ENCODE measurements around the gene SH3D19. TPM values are rescaled to one million over a fixed set of nuclear protein-coding genes. Genes with fewer than 3 reads are reported as not detected.
"Not testable (repeated sequence)": the region's sequence is repeated elsewhere in the genome, so short reads cannot be mapped to it uniquely, and the experiment has no call there.

SH3D19 gene
- total and polyA plus RNA-seq, 7 donors, result 31.4 to 195 (median 105) TPM

DNA sequence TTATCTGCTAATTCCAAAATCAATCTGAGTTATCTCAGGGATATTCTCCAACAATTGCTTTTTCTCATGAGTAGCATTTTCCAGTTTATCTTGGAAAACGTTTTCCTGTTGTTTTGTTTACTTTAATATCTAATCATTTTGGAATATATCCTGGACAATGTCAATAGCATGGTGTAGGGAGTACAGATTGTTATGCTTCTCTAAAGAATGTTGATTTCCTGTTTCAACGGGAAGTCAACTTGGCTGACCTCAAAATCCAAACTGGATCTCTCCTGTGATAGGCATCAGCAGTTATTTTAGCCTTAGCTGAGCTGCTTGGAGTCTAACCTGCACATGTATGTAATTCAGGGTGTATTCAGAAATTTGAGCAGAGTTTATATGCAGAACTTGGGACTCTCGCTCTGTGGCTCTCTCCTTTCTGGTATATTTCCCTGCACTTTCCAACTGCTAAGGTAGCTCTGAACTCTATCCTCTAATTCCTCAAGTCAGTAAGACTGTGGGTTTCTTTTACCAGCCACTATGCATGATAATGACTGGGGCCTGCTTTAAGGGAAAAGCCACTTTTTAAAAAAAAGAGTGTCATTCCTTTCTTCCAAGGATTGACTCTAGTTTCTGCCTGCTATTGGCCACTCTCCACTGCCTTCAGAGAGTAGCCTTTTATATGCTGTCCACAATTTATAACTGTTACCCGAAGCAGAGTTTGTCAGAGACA is 40.7 kb downstream of the SH3D19 start:
- Histone ChIP-seq H3K27me3 (no peaks in the 10 kb centered on the region), H3K27ac (no peak overlapping the region), H3K4me3 (no peak overlapping the region), H3K36me3 (no peaks in the 10 kb centered on the region), H3K9me3 (no peaks in the 10 kb centered on the region), H3K4me1 (peaks cover 0 to 21% (median 8%) of the 10 kb centered on the region in 4 donors)
- TF ChIP-seq EP300 (IDR thresholded peaks at IDR 0.05) (no peak), POLR2AphosphoS5 (IDR thresholded peaks at IDR 0.05) (no peak), CTCF (IDR thresholded peaks at IDR 0.05) (no peak), POLR2A (IDR thresholded peaks at IDR 0.05) (no peak)
- 54 to 55% methylated on average over 4 of the region's 4 CpGs for WGBS, 2 donors
- intact Hi-C loops (cut with DNase I), result no loop called here
- DNase-seq, result no peak

DNA sequence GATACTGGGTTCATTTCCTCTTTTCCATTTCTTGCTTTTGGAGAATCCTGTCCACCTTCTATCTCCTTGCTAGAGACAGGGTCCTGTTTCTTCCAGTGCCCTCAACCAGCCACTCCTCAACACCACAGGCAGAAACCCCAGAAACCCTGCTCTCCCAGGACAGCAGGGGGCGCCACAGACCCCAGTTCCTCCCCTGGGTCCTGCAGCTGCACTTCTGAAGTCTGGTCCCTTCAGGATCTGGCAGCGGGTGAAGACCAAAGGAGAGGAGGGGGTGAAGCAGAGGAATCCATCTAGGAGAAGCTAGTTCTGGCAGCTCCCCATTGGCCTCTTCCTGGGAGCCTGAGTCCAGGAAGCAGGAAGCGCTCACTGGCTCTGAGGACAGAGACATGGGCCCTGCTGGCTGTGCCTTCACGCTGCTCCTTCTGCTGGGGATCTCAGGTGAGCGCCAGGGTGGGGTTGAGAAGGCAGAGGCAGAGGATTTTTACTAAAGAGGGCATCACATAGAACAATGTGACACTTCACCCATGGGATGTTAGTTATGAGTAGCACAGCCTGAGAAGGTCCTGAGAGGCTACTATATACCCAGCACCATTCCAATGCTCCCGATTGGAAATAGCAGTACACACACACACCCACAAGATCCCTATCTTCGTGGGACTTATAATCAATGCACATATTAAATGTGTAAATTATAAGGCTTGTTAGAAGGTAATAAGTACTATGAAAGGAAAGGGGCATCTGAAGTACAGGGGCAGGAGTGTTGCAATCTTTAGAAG is 48.4 kb downstream of the SH3D19 start, which contains the start of gene PRSS48:
TSS of gene PRSS48 (plus strand) at position 375 of the 776 bp plus-strand sequence. CDS start at position 387, 12 bp downstream.
- TF ChIP-seq POLR2AphosphoS5 (IDR thresholded peaks at IDR 0.05), result no peak
- TF ChIP-seq CTCF (IDR thresholded peaks at IDR 0.05), result peak in 3 of 4 experiments; percentile 39 to 55 (median 41)
- no peak within 1 kb of the TSS for H3K27ac ChIP-seq
- no peak within 1 kb of the TSS for H3K4me3 ChIP-seq
- intact Hi-C loops (cut with DNase I), result loop anchor here (2.0 kb wide), 1 partner anchor 86 kb away; no protein-coding TSS in a partner anchor
- WGBS, 2 donors, result 48 to 69% methylated on average over 7 of the region's 7 CpGs
- peak; percentile 67 for DNase-seq
- no peaks in the 10 kb centered on the region for H3K36me3 ChIP-seq
- no peaks in the 10 kb centered on the region for H3K27me3 ChIP-seq
- H3K4me1 ChIP-seq, result peaks cover 0 to 38% (median 13%) of the 10 kb centered on the region in 4 donors
- no peaks in the 10 kb centered on the region for H3K9me3 ChIP-seq

DNA sequence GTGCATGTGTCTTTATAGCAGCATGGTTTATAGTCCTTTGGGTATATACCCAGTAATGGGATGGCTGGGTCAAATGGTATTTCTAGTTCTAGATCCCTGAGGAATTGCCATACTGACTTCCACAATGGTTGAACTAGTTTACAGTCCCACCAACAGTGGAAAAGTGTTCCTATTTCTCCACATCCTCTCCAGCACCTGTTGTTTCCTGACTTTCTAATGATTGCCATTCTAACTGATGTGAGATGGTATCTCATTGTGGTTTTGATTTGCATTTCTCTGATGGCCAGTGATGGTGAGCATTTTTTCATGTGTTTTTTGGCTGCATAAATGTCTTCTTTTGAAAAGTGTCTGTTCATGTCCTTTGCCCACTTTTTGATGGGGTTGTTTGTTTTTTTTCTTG is 56.5 kb downstream of the SH3D19 start:
- DNase-seq; H3K4me3 ChIP-seq; H3K27me3 ChIP-seq; H3K36me3 ChIP-seq; H3K27ac ChIP-seq; H3K9me3 ChIP-seq; intact Hi-C loops (cut with DNase I): not testable (repeated sequence)
- H3K4me1 ChIP-seq, result peaks cover 0 to 28% (median 9%) of the 10 kb centered on the region in 4 donors

DNA sequence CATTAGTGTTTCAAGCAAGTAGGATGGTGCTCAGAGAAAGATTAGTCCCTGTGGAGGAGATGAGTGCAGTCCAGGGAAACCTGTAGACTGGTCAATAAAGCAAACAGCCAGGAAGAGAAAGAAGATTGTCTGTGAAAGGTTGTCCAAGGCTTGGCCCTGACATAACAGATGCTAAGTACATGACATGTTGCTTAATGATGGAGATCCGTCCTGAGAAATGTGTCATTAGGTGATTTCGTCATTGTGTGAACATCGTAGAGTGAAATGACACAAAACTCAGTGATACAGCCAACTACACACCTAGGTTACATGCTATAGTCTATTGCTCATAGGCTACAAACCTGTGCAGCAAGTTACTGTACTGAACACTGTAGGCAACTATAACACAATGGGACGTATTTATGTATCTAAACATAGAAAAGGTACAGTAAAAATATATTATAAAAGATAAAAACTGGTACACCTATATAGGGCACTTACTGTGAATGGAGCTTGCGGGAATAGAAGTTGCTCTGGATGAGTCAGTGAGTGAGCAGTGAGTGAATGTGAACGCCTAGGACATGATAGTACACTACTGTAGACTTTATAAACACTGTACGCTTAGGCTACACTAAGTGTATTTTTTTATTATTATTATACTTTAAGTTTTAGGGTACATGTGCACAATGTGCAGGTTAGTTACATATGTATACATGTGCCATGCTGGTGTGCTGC is 57.4 kb downstream of the SH3D19 start:
- no peak overlapping the region for H3K27ac ChIP-seq
- 78 to 86% methylated on average over 7 of the region's 7 CpGs for WGBS, 2 donors
- H3K4me1 ChIP-seq, result peaks cover 0 to 31% (median 16%) of the 10 kb centered on the region in 4 donors
- H3K27me3 ChIP-seq, result no peaks in the 10 kb centered on the region
- intact Hi-C loops (cut with DNase I), result no loop called here
- H3K36me3 ChIP-seq, result no peaks in the 10 kb centered on the region
- no peak overlapping the region for H3K4me3 ChIP-seq
- no peak for DNase-seq
- H3K9me3 ChIP-seq, result no peaks in the 10 kb centered on the region
- TF ChIP-seq POLR2A (IDR thresholded peaks at IDR 0.05) (no peak), POLR2AphosphoS5 (IDR thresholded peaks at IDR 0.05) (no peak), CTCF (IDR thresholded peaks at IDR 0.05) (no peak), EP300 (IDR thresholded peaks at IDR 0.05) (no peak)

- Histone ChIP-seq H3K4me3 (no peak overlapping the region), H3K27me3 (no peaks in the 10 kb centered on the region), H3K36me3 (no peaks in the 10 kb centered on the region), H3K4me1 (peaks cover 0 to 31% (median 22%) of the 10 kb centered on the region in 4 donors), H3K9me3 (no peaks in the 10 kb centered on the region), H3K27ac (no peak overlapping the region)
- intact Hi-C loops (cut with DNase I), result no loop called here
- WGBS, 2 donors, result 63 to 87% methylated on average over 4 of the region's 4 CpGs
- DNase-seq, result no peak
- TF ChIP-seq POLR2AphosphoS5 (IDR thresholded peaks at IDR 0.05), result no peak
- TF ChIP-seq POLR2A (IDR thresholded peaks at IDR 0.05), result no peak
- no peak for TF ChIP-seq EP300 (IDR thresholded peaks at IDR 0.05)
- no peak for TF ChIP-seq CTCF (IDR thresholded peaks at IDR 0.05)
Measured at GRCh38 chr4:151267104-151267503, 58.3 kb downstream of the SH3D19 start.
